DMS114 treated with DMSO at 0.1 percent for 48 hours (cell line): ENCODE measurements around the gene CLCF1.
A peak's percentile ranks its signal among the peaks of the same experiment; 100 is the strongest.

ENCODE experiments used
- DNase-seq: peaks from one replicate; lab custom pipeline; 2025; ENCODE audit not compliant: unreplicated experiment; lab: John Stamatoyannopoulos, UW

The CLCF1 gene

GRCh38 chr11:67364169-67364568 is 9.2 kb downstream of the CLCF1 start:
- no peak for DNase-seq

GRCh38 chr11:67357831-67358670 is 15.3 kb downstream of the CLCF1 start:
- no peak for DNase-seq

GRCh38 chr11:67356864-67357561 is 16.4 kb downstream of the CLCF1 start:
- peak; percentile 84 for DNase-seq

- DNase-seq = no peak
Measured at GRCh38 chr11:67356387-67356863, 17.0 kb downstream of the CLCF1 start.

GRCh38 chr11:67355794-67356386 is 17.5 kb downstream of the CLCF1 start:
- no peak for DNase-seq

GRCh38 chr11:67355023-67355793 is 18.2 kb downstream of the CLCF1 start:
- DNase-seq = no peak

GRCh38 chr11:67354075-67355022 is 19.0 kb downstream of the CLCF1 start:
- no peak for DNase-seq

GRCh38 chr11:67353317-67354074 is 19.9 kb downstream of the CLCF1 start, which contains the start of gene POLD4:
Gene POLD4 (minus strand): TSS chr11:67353546. CDS start chr11:67353399, 147 bp downstream.
- peak; percentile 97 for DNase-seq

GRCh38 chr11:67352546-67353316 is 20.7 kb downstream of the CLCF1 start:
- DNase-seq = no peak

GRCh38 chr11:67351275-67352005 is 22.0 kb downstream of the CLCF1 start:
- DNase-seq = peak; percentile 77

GRCh38 chr11:67349928-67350465 is 23.4 kb downstream of the CLCF1 start:
- DNase-seq = no peak

GRCh38 chr11:67349457-67349856 is 23.9 kb downstream of the CLCF1 start:
- no peak for DNase-seq

- no peak for DNase-seq
Measured at GRCh38 chr11:67349036-67349435, 24.4 kb downstream of the CLCF1 start.

GRCh38 chr11:67347964-67348749 is 25.2 kb downstream of the CLCF1 start:
- no peak for DNase-seq

GRCh38 chr11:67345920-67346819 is 27.2 kb downstream of the CLCF1 start:
- no peak for DNase-seq
